ENCODE results near the gene LINGO1.

DNA sequence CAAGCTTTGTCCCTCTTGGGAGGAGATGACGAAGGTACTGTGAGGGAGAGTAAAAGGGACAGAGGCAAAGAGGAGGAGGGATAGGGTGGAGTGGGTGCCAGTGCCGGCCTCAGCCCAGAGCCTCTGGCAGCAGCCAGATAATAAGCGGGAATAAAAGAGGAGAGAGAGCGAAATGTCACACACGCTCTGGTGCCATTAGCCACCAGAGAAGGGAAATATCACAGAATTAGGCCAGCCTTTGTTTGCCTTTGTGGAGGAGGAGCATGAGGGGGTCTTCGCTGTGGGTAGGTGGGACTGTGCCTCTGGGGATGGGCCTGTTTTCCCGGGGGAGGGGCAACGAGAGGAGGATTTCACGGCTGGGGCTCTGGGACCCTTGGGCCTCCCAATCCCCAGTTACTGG is 67.8 kb downstream of the LINGO1 start:
- TF ChIP-seq, protein P1, sequence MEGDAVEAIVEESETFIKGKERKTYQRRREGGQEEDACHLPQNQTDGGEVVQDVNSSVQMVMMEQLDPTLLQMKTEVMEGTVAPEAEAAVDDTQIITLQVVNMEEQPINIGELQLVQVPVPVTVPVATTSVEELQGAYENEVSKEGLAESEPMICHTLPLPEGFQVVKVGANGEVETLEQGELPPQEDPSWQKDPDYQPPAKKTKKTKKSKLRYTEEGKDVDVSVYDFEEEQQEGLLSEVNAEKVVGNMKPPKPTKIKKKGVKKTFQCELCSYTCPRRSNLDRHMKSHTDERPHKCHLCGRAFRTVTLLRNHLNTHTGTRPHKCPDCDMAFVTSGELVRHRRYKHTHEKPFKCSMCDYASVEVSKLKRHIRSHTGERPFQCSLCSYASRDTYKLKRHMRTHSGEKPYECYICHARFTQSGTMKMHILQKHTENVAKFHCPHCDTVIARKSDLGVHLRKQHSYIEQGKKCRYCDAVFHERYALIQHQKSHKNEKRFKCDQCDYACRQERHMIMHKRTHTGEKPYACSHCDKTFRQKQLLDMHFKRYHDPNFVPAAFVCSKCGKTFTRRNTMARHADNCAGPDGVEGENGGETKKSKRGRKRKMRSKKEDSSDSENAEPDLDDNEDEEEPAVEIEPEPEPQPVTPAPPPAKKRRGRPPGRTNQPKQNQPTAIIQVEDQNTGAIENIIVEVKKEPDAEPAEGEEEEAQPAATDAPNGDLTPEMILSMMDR (IDR thresholded peaks at IDR 0.05), result no peak
- TF ChIP-seq EP300 (IDR thresholded peaks at IDR 0.05) (no peak), POLR2A (IDR thresholded peaks at IDR 0.05) (no peak)
